Raji (cell line): ENCODE data around the gene PABPN1L.

Experiments used
- POLR2A ChIP-seq: IDR thresholded peaks from 2 replicates; pipeline ENCODE4 v1.6.1; 2011; ENCODE audit warnings: low read depth, low read length, control low read depth; ENCODE audit not compliant: insufficient read depth

The PABPN1L gene

DNA sequence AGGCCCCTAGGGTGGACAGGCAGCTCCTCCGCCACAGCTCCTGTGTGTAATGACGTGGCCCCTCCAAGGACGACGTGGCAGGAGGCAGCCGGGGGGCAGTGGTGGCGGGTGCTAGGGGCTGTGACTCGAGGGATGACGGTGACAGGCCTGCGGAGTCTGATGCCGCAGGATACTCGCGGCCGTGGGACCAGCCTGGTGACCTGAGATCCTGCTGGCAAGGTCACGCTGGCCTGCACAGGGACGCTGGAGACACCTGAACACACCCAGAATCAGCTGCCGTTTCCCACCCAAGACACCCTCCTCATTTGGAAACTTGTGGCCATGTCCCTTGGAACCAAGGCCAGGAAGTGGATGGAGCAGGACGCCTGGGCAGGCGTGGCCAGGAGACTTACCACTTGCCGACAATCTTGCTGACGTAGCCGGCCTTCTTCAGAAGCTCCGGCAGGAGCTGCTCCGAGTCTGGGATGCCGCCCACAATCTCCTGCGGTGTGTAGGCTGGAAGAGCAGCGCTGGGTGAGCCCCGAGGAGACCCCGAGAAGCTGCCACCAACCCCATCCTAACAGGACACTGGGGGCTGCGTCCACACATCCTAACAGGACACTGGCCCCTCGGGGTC, 25.8 kb downstream of the PABPN1L start:
- TF ChIP-seq POLR2A = no peak

DNA sequence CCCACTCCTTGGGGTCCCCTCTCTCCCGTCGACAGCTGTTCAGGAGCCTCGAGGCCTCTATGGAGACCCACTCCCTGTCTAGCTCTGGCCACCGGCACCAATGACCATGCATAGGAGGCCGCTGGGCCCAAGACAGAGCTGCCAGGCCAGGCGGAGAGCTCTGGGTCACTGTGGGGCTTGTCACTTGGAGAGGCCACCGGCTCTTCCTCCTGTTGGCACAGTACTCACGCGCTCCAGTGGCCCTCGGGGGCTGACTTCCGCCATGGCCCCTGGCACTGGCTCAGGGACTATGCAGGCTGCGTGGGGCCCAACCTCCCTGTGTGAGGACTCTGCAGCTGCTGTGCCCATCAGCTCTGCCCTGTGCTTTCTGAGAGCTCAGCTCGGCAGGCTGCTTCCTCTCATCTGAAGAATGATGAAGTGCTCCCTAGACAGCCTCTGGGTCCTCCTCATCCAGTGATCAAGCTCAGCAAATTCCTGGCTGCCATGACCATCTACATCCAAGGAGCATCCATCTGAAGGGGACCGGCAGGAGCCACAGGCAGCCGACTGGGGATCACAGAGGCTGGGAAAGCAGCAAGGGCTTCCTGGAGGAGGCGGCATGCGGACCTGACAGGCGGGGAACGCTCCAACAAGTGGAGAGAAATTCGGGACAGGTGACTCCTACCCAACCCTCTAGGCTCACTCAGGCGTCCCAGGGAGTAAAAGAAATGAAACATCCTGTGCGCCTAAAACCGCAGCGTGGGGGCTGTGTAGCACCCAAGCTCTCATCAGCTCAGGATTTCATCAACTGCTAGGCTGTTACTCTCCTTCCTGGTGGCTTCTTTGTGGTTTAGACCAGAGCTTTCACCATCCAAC, 26.5 kb downstream of the PABPN1L start:
- no peak for TF ChIP-seq POLR2A

DNA sequence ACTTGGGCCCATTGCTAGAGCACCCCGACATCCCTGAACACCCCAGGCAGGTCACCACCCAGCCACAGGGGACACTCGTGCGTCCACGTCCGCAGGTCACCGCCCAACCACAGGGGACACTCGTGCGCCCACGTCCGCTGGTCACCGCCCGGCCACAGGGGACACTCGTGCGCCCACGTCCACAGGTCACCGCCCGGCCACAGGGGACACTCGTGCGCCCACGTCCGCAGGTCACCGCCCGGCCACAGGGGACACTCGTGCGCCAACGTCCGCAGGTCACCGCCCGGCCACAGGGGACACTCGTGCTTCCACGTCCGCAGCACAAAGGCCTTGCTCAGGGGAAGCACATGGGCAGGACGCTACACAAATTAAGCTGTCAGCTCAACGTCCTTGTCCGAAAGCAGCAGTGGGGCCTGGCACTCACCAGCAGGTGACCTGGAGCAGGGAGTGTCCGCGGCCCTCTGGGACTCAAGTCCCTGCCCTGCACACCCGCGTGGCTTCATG, 27.4 kb downstream of the PABPN1L start:
- no peak for TF ChIP-seq POLR2A

DNA sequence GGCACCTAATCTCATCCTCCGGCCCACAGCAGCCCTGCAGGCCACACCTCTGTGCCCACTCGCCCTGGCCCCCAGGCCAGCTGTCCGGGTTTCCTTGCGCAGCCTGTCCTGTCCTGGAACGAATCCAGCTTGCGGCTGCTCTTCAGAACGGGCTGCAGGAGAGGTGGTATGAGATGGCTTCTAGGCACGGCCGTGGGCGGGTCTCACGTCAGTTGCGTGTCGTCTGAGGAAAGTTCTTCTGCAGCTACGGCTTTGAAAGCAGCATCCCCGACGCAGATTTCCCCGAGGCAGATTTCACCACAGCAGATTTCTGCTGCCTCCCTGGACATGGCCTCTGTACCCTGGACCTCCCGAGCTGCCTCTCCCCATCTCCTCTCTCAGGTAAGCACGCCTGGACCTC, 27.9 kb downstream of the PABPN1L start:
- TF ChIP-seq POLR2A = no peak

- no peak for TF ChIP-seq POLR2A
Measured at GRCh38 chr16:88837806-88838205, 28.7 kb downstream of the PABPN1L start.

- no peak for TF ChIP-seq POLR2A
Measured at GRCh38 chr16:88836791-88837190, 29.7 kb downstream of the PABPN1L start.

DNA sequence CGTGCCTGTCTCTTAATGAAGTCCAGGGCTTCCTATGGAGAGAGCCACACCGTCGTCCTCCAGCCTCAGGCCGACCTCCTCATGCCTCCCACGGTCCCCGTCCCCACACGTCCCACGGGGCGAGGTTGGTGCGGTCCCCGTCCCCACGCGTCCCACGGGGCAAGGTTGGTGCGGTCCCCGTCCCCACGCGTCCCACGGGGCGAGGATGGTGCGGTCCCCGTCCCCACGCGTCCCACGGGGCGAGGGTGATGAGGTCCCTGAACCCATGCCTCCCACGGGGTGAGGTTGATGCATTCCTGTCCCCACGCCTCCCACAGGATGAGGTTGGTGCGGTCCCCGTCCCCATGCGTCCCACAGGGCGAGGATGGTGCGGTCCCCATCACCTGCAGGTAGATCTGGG, 30.6 kb downstream of the PABPN1L start:
- TF ChIP-seq POLR2A = no peak

GRCh38 chr16:88835383-88835782, 31.1 kb downstream of the PABPN1L start:
- TF ChIP-seq POLR2A = no peak

GRCh38 chr16:88834670-88835069, 31.8 kb downstream of the PABPN1L start:
- TF ChIP-seq POLR2A = no peak

DNA sequence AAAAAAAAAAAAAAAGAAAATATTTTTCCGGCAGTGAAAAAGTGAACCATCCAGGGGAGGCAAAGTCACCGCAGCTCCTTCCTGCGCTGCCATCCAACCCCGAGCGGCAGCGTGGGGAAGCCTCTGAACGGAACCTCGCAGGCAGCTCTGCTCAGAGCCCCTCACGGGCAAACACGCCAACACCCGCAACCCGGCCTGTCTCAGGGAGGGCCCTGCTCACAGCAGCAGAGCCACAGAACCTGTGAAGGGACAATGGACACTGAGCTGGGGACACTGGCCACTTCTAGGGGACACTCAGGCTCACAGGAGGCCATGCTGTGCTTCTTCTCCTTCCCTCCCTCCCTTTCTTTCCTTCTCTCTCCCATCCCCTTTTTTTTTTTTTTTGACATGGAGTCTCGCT, 33.4 kb downstream of the PABPN1L start:
- no peak for TF ChIP-seq POLR2A

GRCh38 chr16:88831838-88832237, 34.6 kb downstream of the PABPN1L start:
- no peak for TF ChIP-seq POLR2A

- TF ChIP-seq POLR2A = no peak
Measured at GRCh38 chr16:88830783-88831182, 35.7 kb downstream of the PABPN1L start.

GRCh38 chr16:88830258-88830657, 36.2 kb downstream of the PABPN1L start:
- no peak for TF ChIP-seq POLR2A

GRCh38 chr16:88828711-88829110, 37.7 kb downstream of the PABPN1L start:
- no peak for TF ChIP-seq POLR2A

GRCh38 chr16:88827727-88828126, 38.7 kb downstream of the PABPN1L start:
- TF ChIP-seq POLR2A = no peak
